BE2C (cell line): ENCODE results near the gene EBF3.

Experiments
- DNase-seq: peaks from one replicate; pipeline ENCODE4 v3.0.0-alpha.2; 2020
- H3K27me3 ChIP-seq: fragments of 250-450 bp; sonication (Bioruptor Pico); 2 replicates; pipeline ENCODE4 v1.5.1; 2020; ENCODE audit warnings: mild to moderate bottlenecking
- H3K36me3 ChIP-seq: fragments of 250-450 bp; sonication (Bioruptor Pico); 2 replicates; pipeline ENCODE4 v1.5.1; 2020; ENCODE audit warnings: mild to moderate bottlenecking
- H3K4me1 ChIP-seq: fragments of 250-450 bp; sonication (Bioruptor Pico); 2 replicates; pipeline ENCODE4 v1.5.1; 2020
- H3K4me3 ChIP-seq: 2 replicates; pipeline ENCODE4 v1.5.1; 2011; ENCODE audit warnings: low read depth, low read length
- H3K9me3 ChIP-seq: fragments of 250-450 bp; sonication (Bioruptor Pico); 2 replicates; pipeline ENCODE4 v1.5.1; 2020
- TF ChIP-seq, protein P1 (sequence below): IDR thresholded peaks from 2 replicates; pipeline ENCODE4 v1.5.1; 2012; ENCODE audit warnings: mild to moderate bottlenecking, low read depth, low read length

EBF3 gene

GRCh38 chr10:130003787-130004613 is 39.9 kb upstream of the EBF3 start:
- no peak overlapping the region for H3K4me3 ChIP-seq
- H3K9me3 ChIP-seq = no peaks in the 10 kb centered on the region
- TF ChIP-seq, protein P1, sequence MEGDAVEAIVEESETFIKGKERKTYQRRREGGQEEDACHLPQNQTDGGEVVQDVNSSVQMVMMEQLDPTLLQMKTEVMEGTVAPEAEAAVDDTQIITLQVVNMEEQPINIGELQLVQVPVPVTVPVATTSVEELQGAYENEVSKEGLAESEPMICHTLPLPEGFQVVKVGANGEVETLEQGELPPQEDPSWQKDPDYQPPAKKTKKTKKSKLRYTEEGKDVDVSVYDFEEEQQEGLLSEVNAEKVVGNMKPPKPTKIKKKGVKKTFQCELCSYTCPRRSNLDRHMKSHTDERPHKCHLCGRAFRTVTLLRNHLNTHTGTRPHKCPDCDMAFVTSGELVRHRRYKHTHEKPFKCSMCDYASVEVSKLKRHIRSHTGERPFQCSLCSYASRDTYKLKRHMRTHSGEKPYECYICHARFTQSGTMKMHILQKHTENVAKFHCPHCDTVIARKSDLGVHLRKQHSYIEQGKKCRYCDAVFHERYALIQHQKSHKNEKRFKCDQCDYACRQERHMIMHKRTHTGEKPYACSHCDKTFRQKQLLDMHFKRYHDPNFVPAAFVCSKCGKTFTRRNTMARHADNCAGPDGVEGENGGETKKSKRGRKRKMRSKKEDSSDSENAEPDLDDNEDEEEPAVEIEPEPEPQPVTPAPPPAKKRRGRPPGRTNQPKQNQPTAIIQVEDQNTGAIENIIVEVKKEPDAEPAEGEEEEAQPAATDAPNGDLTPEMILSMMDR = no peak
- no peaks in the 10 kb centered on the region for H3K4me1 ChIP-seq
- H3K36me3 ChIP-seq = no peaks in the 10 kb centered on the region
- no peaks in the 10 kb centered on the region for H3K27me3 ChIP-seq
- DNase-seq = no peak

- H3K9me3 ChIP-seq = no peaks in the 10 kb centered on the region
- TF ChIP-seq, protein P1 = no peak
- no peaks in the 10 kb centered on the region for H3K4me1 ChIP-seq
- no peaks in the 10 kb centered on the region for H3K36me3 ChIP-seq
- no peak overlapping the region for H3K4me3 ChIP-seq
- no peak for DNase-seq
- no peaks in the 10 kb centered on the region for H3K27me3 ChIP-seq
Measured at GRCh38 chr10:130003166-130003565, 39.1 kb upstream of the EBF3 start.

DNA sequence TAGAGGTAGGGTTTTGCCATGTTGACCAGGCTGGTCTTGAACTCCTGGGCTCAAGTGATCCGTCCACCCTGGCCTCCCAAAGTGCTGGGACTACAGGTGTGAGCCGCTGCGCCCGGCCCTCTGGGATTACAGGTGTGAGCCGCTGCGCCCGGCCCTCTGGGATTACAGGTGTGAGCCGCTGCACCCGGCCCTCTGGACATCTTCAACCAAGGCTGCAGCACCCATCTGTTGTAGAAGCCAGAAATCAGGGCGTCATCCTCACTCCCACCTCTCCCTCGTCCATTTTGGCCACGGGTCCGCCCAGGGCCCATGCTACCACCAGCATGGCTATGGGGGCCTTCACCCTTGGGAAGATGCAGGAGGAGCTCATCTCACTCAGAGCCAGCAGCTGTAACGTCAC is 38.5 kb upstream of the EBF3 start:
- Histone ChIP-seq H3K9me3 (no peaks in the 10 kb centered on the region), H3K4me3 (no peak overlapping the region), H3K36me3 (no peaks in the 10 kb centered on the region), H3K4me1 (no peaks in the 10 kb centered on the region), H3K27me3 (no peaks in the 10 kb centered on the region)
- TF ChIP-seq, protein P1 = no peak
- DNase-seq = no peak

GRCh38 chr10:130000918-130001317 is 36.8 kb upstream of the EBF3 start:
- Histone ChIP-seq H3K4me1 (no peaks in the 10 kb centered on the region), H3K4me3 (no peak overlapping the region), H3K9me3 (no peaks in the 10 kb centered on the region), H3K36me3 (no peaks in the 10 kb centered on the region), H3K27me3 (peaks cover 3% of the 10 kb centered on the region; the same call in 1 of the 2 replicates)
- DNase-seq = no peak
- TF ChIP-seq, protein P1 = no peak

- peaks cover 5% of the 10 kb centered on the region for H3K27me3 ChIP-seq
- DNase-seq = no peak
- H3K4me3 ChIP-seq = no peak overlapping the region
- H3K9me3 ChIP-seq = no peaks in the 10 kb centered on the region
- no peaks in the 10 kb centered on the region for H3K4me1 ChIP-seq
- no peaks in the 10 kb centered on the region for H3K36me3 ChIP-seq
- TF ChIP-seq, protein P1 = no peak
Measured at GRCh38 chr10:129999140-129999539, 35.1 kb upstream of the EBF3 start.

DNA sequence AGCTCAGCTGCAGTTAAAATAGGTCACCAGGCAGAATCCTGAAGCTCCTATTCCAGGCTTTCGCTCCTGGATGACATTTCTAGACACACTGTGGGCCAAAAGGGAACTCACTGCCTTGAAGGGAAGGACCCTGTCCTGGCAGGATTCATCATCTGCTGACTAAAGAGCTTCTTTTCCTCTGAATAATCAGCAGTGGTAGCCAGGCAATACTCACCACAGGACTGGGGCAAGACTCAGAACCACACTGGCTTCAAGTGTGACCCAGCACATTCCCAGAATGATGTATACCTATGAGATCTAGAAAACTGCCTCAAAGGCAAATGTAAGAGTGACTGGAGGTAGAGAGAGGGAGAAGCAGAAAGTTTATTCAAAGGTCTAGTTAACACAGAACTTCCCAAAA is 29.5 kb upstream of the EBF3 start:
- Histone ChIP-seq H3K4me1 (no peaks in the 10 kb centered on the region), H3K9me3 (no peaks in the 10 kb centered on the region), H3K27me3 (peaks cover 6% of the 10 kb centered on the region), H3K36me3 (no peaks in the 10 kb centered on the region), H3K4me3 (no peak overlapping the region)
- TF ChIP-seq, protein P1 = no peak
- DNase-seq = no peak
